GM12878 (cell line): ENCODE results near the gene LBHD1. TPM values are rescaled to one million over a fixed set of nuclear protein-coding genes. Genes with fewer than 3 reads are reported as not detected.
A peak's percentile ranks its signal among the peaks of the same experiment; 100 is the strongest.

Experiments
- BACH1 ChIP-seq: fragments of 450-650 bp; IDR thresholded peaks from 2 replicates; pipeline ENCODE4 v1.6.1; 2017; ENCODE audit warnings: mild to moderate bottlenecking, borderline replicate concordance
- ELK1 ChIP-seq: IDR thresholded peaks from 2 replicates; pipeline ENCODE4 v1.6.1; 2012; ENCODE audit warnings: low read depth, low read length, improper control_type of control experiment
- HDAC2 ChIP-seq: fragments of 200-600 bp; sonication (generic); IDR thresholded peaks from 2 replicates; pipeline ENCODE4 v1.6.1; 2017
- HDGF ChIP-seq: fragments of 450-650 bp; IDR thresholded peaks from 2 replicates; pipeline ENCODE4 v1.6.1; 2016; ENCODE audit warnings: antibody characterized with exemption
- HSF1 ChIP-seq: fragments of 150-350 bp; IDR thresholded peaks from 2 replicates; pipeline ENCODE4 v1.6.1; 2014; ENCODE audit warnings: mild to moderate bottlenecking, low read depth, low read length
- MAX ChIP-seq: IDR thresholded peaks from 2 replicates; pipeline ENCODE4 v1.6.1; 2012; ENCODE audit warnings: low read depth, low read length, improper control_type of control experiment
- MEF2B ChIP-seq: fragments of 450-650 bp; IDR thresholded peaks from 2 replicates; pipeline ENCODE4 v1.6.1; 2018; ENCODE audit warnings: mild to moderate bottlenecking, moderate library complexity; ENCODE audit not compliant: partially characterized antibody, poor library complexity, severe bottlenecking
- PAX5 ChIP-seq: IDR thresholded peaks from 2 replicates; pipeline ENCODE4 v1.6.1; 2011; ENCODE audit warnings: low read depth, low read length, borderline replicate concordance
- RBBP5 ChIP-seq: fragments of 200-600 bp; sonication (generic); conservative IDR thresholded peaks from 2 replicates; pipeline ENCODE4 v1.6.1; 2016
- TCF12 ChIP-seq: IDR thresholded peaks from 2 replicates; pipeline ENCODE4 v1.6.1; 2011; ENCODE audit warnings: low read depth, mild to moderate bottlenecking, low read length
- ZNF592 ChIP-seq: fragments of 450-650 bp; IDR thresholded peaks from 2 replicates; pipeline ENCODE4 v1.6.1; 2017; ENCODE audit warnings: mild to moderate bottlenecking, moderate library complexity
- polyA plus RNA-seq, 11 experiments: library from polyadenylated mRNA; depleted of rRNA in 4 of 11; unstranded in 6 of 11; stranded (reverse) in 5 of 11; fragments of >200 nt; fragmentation: Nextera tagmentation in 4 of 11; fragmentation: Illumina TruSeq in 1 of 11; extraction: Ambion mirVana in 4 of 11; extraction: Trizol in 1 of 11; gene quantifications; 1 replicate in 1 of 11; 2 replicates in 10 of 11; pipeline versions ENCODE4 v1.2.1 to v1.2.3, GENCODE V29; 2011 to 2016; ENCODE audit warnings: inconsistent platforms in 2 of 11, missing spikeins in 2 of 11, low read depth in 1 of 11
- total RNA-seq, 4 experiments: library from RNA; depleted of rRNA in 3 of 4; stranded (reverse); fragments of >200 nt in 3 of 4; fragmentation: Illumina TruSeq in 1 of 4; extraction: Trizol in 1 of 4; gene quantifications; 2 replicates each; pipeline versions ENCODE4 v1.2.1 to v1.2.3, GENCODE V29; 2013 to 2021
- TF ChIP-seq, protein P1 (sequence below): fragments of 450-650 bp; conservative IDR thresholded peaks from 2 replicates; pipeline ENCODE4 v1.6.1; 2017; ENCODE audit warnings: mild to moderate bottlenecking, moderate library complexity
- TF ChIP-seq, protein P2 (sequence below): fragments of 450-650 bp; formaldehyde crosslinking; IDR thresholded peaks from 2 replicates; pipeline ENCODE4 v1.4.0; 2020; ENCODE audit warnings: mild to moderate bottlenecking, moderate library complexity

Gene LBHD1
- total and polyA plus RNA-seq, 10 of the 15 experiments (the other 5 are each of a cell fraction or from before 2014, with no cell fraction given): 0.79 to 12.0 (median 7.6) TPM

DNA sequence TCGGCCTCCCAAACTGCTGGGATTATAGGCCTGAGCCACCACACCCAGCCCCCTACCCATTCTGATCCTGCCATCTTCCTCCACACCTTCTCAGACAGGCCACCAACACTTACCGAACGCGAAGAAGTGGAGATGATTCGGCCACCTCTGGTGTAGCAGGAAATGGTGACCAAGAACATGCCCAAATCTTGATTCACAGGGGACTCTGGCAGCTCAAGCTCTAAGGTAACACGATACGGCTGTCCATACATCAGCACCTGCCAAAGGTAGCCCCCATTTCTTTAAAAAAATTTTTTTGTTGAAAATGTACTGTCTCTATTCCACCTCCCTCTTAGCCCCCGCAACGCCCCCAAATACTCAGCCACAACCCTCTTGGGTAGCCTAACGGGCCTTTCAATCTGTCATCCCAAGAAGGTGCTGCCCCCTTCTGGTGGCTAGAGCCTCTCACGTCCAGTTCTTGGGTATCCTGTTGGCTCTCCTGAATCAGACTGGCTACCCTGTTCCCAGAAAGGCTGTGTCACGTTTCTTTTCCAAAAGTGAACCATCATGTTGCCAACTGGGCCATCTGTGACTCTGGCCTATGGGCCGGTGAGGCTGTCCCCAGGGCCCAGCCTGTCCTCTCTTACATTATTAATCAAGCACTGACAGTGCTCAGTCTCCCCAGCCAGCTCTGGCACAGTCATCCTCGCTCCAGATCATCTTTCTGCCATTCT lies 22.5 kb upstream of the LBHD1 start (continued):
- TF ChIP-seq, protein P1, sequence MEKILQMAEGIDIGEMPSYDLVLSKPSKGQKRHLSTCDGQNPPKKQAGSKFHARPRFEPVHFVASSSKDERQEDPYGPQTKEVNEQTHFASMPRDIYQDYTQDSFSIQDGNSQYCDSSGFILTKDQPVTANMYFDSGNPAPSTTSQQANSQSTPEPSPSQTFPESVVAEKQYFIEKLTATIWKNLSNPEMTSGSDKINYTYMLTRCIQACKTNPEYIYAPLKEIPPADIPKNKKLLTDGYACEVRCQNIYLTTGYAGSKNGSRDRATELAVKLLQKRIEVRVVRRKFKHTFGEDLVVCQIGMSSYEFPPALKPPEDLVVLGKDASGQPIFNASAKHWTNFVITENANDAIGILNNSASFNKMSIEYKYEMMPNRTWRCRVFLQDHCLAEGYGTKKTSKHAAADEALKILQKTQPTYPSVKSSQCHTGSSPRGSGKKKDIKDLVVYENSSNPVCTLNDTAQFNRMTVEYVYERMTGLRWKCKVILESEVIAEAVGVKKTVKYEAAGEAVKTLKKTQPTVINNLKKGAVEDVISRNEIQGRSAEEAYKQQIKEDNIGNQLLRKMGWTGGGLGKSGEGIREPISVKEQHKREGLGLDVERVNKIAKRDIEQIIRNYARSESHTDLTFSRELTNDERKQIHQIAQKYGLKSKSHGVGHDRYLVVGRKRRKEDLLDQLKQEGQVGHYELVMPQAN: no peak
- TF ChIP-seq HDGF: peak; percentile 16; the same call in 1 of the 2 replicates
- no peak for TF ChIP-seq PAX5
- no peak for TF ChIP-seq TCF12
- no peak for TF ChIP-seq MAX
- no peak for TF ChIP-seq HSF1
- TF ChIP-seq, protein P2, sequence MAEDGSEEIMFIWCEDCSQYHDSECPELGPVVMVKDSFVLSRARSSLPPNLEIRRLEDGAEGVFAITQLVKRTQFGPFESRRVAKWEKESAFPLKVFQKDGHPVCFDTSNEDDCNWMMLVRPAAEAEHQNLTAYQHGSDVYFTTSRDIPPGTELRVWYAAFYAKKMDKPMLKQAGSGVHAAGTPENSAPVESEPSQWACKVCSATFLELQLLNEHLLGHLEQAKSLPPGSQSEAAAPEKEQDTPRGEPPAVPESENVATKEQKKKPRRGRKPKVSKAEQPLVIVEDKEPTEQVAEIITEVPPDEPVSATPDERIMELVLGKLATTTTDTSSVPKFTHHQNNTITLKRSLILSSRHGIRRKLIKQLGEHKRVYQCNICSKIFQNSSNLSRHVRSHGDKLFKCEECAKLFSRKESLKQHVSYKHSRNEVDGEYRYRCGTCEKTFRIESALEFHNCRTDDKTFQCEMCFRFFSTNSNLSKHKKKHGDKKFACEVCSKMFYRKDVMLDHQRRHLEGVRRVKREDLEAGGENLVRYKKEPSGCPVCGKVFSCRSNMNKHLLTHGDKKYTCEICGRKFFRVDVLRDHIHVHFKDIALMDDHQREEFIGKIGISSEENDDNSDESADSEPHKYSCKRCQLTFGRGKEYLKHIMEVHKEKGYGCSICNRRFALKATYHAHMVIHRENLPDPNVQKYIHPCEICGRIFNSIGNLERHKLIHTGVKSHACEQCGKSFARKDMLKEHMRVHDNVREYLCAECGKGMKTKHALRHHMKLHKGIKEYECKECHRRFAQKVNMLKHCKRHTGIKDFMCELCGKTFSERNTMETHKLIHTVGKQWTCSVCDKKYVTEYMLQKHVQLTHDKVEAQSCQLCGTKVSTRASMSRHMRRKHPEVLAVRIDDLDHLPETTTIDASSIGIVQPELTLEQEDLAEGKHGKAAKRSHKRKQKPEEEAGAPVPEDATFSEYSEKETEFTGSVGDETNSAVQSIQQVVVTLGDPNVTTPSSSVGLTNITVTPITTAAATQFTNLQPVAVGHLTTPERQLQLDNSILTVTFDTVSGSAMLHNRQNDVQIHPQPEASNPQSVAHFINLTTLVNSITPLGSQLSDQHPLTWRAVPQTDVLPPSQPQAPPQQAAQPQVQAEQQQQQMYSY (CRISPR knock-in tag): no peak
- TF ChIP-seq MEF2B: no peak
- TF ChIP-seq HDAC2: no peak
- TF ChIP-seq BACH1: 0 out of 2 replicates have a peak, but pooled peaks have one; percentile 40
- TF ChIP-seq RBBP5: no peak
- TF ChIP-seq ZNF592: no peak
- TF ChIP-seq ELK1: no peak
